ENCODE results near the gene CCDC8.

- no peak for TF ChIP-seq CTCF (IDR thresholded peaks at IDR 0.05; ENCODE audit: borderline replicate concordance, extremely low read depth, low read length, poor library complexity, severe bottlenecking)
- no peak for TF ChIP-seq EZH2 (IDR thresholded peaks at IDR 0.05; ENCODE audit: borderline replicate concordance, low read depth, low read length, severe bottlenecking)
Measured at GRCh38 chr19:46404753-46405468, 8.5 kb downstream of the CCDC8 start.

Measured in DND-41 (cell line).